ENCODE data around the gene INPP4B. TPM values are rescaled to one million over a fixed set of nuclear protein-coding genes. Genes with fewer than 3 reads are reported as not detected.

INPP4B gene
- total RNA-seq, 2 donors from 2014 or later = 8.2 to 16.6 TPM

DNA sequence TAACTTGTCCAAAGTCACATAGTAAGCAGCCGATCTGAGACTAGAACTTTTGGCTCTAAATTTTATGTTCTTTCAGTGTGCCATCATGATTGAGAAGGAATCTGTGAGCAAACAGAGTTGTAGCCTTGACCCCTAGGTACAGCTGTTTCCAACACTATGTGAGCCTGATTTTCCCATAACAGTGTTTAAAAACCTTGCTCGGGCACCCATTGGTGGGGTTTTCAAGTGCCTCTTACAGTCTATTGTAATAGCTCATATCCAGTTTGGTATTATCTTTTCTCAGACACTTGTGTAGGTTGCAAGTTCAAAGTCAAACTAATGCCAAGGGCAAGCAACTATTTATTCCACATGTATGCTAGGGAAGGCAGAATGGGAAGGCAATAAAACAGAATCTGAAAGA, 467.9 kb downstream of the INPP4B start:
- no peaks in the 10 kb centered on the region for H3K36me3 ChIP-seq (replicated peaks in 1 of 2; ENCODE audit: insufficient read depth in 1 of 2, low read depth in 2 of 2)
- WGBS, 2 donors = 31 to 38% methylated on average over 2 of the region's 2 CpGs
- H3K27ac ChIP-seq = peak overlapping the region in 3 of 4 donors; percentile 39 to 69 (median 44)
- no peaks in the 10 kb centered on the region for H3K9me3 ChIP-seq
- peaks cover 34% of the 10 kb centered on the region for H3K4me1 ChIP-seq
- intact Hi-C loops (cut with DNase I) = no loop called here
- no peak overlapping the region for H3K4me3 ChIP-seq
- peak; percentile 60 for ATAC-seq
- no peaks in the 10 kb centered on the region for H3K27me3 ChIP-seq
- DNase-seq = peak in 3 of 4 donors; percentile 18 to 51 (median 43)
- TF ChIP-seq, protein P1, sequence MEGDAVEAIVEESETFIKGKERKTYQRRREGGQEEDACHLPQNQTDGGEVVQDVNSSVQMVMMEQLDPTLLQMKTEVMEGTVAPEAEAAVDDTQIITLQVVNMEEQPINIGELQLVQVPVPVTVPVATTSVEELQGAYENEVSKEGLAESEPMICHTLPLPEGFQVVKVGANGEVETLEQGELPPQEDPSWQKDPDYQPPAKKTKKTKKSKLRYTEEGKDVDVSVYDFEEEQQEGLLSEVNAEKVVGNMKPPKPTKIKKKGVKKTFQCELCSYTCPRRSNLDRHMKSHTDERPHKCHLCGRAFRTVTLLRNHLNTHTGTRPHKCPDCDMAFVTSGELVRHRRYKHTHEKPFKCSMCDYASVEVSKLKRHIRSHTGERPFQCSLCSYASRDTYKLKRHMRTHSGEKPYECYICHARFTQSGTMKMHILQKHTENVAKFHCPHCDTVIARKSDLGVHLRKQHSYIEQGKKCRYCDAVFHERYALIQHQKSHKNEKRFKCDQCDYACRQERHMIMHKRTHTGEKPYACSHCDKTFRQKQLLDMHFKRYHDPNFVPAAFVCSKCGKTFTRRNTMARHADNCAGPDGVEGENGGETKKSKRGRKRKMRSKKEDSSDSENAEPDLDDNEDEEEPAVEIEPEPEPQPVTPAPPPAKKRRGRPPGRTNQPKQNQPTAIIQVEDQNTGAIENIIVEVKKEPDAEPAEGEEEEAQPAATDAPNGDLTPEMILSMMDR (IDR thresholded peaks at IDR 0.05) = no peak
- no peak for TF ChIP-seq POLR2A (IDR thresholded peaks at IDR 0.05)

DNA sequence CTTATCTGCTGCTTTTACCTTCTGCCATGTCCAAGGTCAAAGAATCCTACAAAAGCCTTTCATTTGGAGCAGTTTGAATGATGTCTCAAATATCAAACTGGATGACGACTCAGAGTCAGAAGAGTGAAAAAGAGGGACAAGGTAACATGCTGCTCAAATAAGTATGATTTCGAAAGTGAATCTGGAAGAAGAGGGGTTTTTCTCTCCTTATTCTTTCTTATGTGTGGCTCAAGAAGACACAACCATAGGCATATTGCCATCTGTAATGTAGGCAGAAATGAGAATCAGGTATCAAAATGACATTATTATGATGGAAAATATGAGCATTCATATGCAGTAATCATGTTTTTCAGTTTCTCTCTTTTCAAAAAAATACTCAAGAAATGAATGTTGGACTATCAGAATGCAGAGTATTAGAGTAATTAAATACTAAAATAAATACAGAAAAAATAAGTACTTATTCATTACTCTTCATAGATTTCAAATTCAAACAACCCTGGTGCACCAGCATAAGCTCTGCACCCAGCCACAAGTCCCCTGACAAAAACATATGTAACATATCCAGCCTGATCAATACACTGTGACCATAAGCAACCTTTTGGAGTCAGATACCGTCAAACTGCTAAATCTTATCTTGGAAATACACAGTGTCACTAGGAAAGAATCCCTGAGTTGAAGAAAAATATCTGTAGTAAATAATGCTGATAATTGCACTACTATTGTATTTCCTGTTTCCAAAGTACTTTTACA, 468.6 kb downstream of the INPP4B start:
- peak overlapping the region in 3 of 4 donors; percentile 39 to 69 (median 44) for H3K27ac ChIP-seq
- no peak for ATAC-seq

DNA sequence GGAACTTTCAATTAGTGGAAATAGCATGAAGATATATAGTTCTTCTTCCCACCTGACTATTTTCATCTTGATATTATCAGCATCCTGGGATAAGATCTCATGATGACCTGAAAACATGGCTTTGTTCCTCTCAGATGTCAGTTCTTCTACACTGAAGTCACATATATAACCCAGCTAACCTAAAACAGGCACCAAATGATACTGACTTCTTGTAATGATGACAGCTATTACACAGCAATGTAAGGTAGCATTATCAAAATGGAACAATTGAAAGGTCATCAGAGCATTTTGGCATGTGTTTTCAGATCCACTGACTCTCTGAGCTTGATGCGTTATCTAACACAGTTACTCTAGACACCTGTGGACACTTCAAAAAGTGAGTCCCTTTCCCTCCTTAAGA, 469.9 kb downstream of the INPP4B start:
- Histone ChIP-seq H3K27ac (no peak overlapping the region), H3K4me1 (peaks cover 34% of the 10 kb centered on the region), H3K4me3 (no peak overlapping the region), H3K9me3 (no peaks in the 10 kb centered on the region), H3K27me3 (no peaks in the 10 kb centered on the region), H3K36me3 (replicated peaks in 1 of 2; ENCODE audit: insufficient read depth in 1 of 2, low read depth in 2 of 2) (no peaks in the 10 kb centered on the region)
- ATAC-seq = no peak
- intact Hi-C loops (cut with DNase I) = no loop called here
- no peak for DNase-seq
- TF ChIP-seq, protein P1 (IDR thresholded peaks at IDR 0.05) = no peak
- no peak for TF ChIP-seq POLR2A (IDR thresholded peaks at IDR 0.05)
- WGBS, 2 donors = 100% methylated on average over 1 of the region's 1 CpG

More for the DNA sequence above, 468.6 kb downstream of the INPP4B start:
- 46 to 47% methylated on average over 3 of the region's 3 CpGs for WGBS, 2 donors
- no peak for DNase-seq
- TF ChIP-seq POLR2A (IDR thresholded peaks at IDR 0.05) = no peak
- TF ChIP-seq, protein P1 (IDR thresholded peaks at IDR 0.05) = no peak
- H3K4me1 ChIP-seq = peaks cover 34% of the 10 kb centered on the region
- H3K36me3 ChIP-seq (replicated peaks in 1 of 2; ENCODE audit: insufficient read depth in 1 of 2, low read depth in 2 of 2) = no peaks in the 10 kb centered on the region
- intact Hi-C loops (cut with DNase I) = no loop called here
- H3K27me3 ChIP-seq = no peaks in the 10 kb centered on the region
- H3K4me3 ChIP-seq = no peak overlapping the region
- no peaks in the 10 kb centered on the region for H3K9me3 ChIP-seq

DNA sequence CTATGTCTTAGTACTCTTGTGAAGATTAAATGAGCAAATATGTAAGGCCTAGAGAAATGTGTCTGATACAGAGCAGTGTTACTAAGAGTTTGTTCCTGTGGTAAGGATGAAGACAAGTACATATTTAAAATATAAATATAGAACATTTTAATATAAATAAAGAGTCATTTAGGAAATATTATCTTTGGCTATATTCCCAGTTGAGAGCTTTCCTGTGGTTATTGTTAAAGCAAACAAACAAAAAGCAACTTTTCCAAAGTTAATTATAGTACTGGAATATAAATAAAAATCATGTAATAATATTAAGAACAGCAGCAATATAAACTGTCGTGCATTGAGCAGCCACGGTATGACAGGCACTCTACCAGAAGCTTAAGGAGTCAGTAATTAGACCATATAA, 472.5 kb downstream of the INPP4B start:
- no peak overlapping the region for H3K4me3 ChIP-seq
- no peak overlapping the region for H3K27ac ChIP-seq
- H3K9me3 ChIP-seq = no peaks in the 10 kb centered on the region
- no peak for DNase-seq
- TF ChIP-seq POLR2A (IDR thresholded peaks at IDR 0.05) = no peak
- TF ChIP-seq, protein P1 (IDR thresholded peaks at IDR 0.05) = no peak
- H3K4me1 ChIP-seq = peaks cover 21% of the 10 kb centered on the region
- intact Hi-C loops (cut with DNase I) = no loop called here
- 65 to 74% methylated on average over 2 of the region's 2 CpGs for WGBS, 2 donors
- no peaks in the 10 kb centered on the region for H3K27me3 ChIP-seq
- no peak for ATAC-seq
- H3K36me3 ChIP-seq (replicated peaks in 1 of 2; ENCODE audit: insufficient read depth in 1 of 2, low read depth in 2 of 2) = no peaks in the 10 kb centered on the region

All from body of pancreas (tissue), 4 donors.